Measurements from ENCODE around the gene FCHSD2. TPM values are rescaled to one million over a fixed set of nuclear protein-coding genes. Genes with fewer than 3 reads are reported as not detected.

FCHSD2 gene
- total and polyA plus RNA-seq, 2 of the 8 experiments (the other 6 are each of a cell fraction or from before 2014, with no cell fraction given), result 4.1 to 7.8 TPM

GRCh38 chr11:73017024-73017751 lies 124.9 kb downstream of the FCHSD2 start:
- no peak overlapping the region for H2BK120ac ChIP-seq (replicated peaks; ENCODE audit: low read depth, low read length)
- no peak overlapping the region for H2BK5ac ChIP-seq (ENCODE audit: low read depth, low read length)
- no peak overlapping the region for H3K4me2 ChIP-seq (ENCODE audit: insufficient read depth in 1 of 2, low read depth in 2 of 2, low read length in 2 of 2)
- no peak for DNase-seq (ENCODE audit: low read depth in 1 of 2, low spot score in 2 of 2)
- POLR2A ChIA-PET (ENCODE audit: partially characterized antibody), result no interaction called here
- no peaks in the 10 kb centered on the region for H3K79me2 ChIP-seq (ENCODE audit: control insufficient read depth in 1 of 2, insufficient read depth in 2 of 2, low read length in 2 of 2)
- H3K14ac ChIP-seq (ENCODE audit: insufficient read length), result no peak overlapping the region
- H3K79me1 ChIP-seq (ENCODE audit: low read depth, low read length), result no peaks in the 10 kb centered on the region
- H2BK12ac ChIP-seq (ENCODE audit: low read depth, low read length), result no peak overlapping the region
- no peak overlapping the region for H3K56ac ChIP-seq (replicated peaks; ENCODE audit: insufficient read length, low read depth, low read length)
- no peak overlapping the region for H3K27ac ChIP-seq (ENCODE audit: low read depth, low read length)
- H4K8ac ChIP-seq (ENCODE audit: extremely low read depth, insufficient read depth, low read length), result no peak overlapping the region
- H3K36me3 ChIP-seq (ENCODE audit: control insufficient read depth in 2 of 4, insufficient read depth in 4 of 4, low read length in 3 of 4), result no peaks in the 10 kb centered on the region
- FAIRE-seq, result no peak
- no peak overlapping the region for H3K9ac ChIP-seq (replicated peaks in 1 of 4; ENCODE audit: extremely low read depth in 1 of 4, low read depth in 3 of 4, low read length in 3 of 4)
- H3K4me3 ChIP-seq (ENCODE audit: extremely low read depth in 1 of 4, insufficient read depth in 2 of 4, low read depth in 3 of 4, low read length in 4 of 4), result no peak overlapping the region
- H2BK15ac ChIP-seq (ENCODE audit: low read length), result no peak overlapping the region
- no peak overlapping the region for H4K5ac ChIP-seq (ENCODE audit: insufficient read length, low read depth, low read length)
- H4K20me1 ChIP-seq (replicated peaks in 1 of 2; ENCODE audit: control insufficient read depth in 1 of 2, insufficient read depth in 2 of 2, low read length in 2 of 2), result peaks cover 0 to 3% of the 10 kb centered on the region in 2 experiments
- CTCF ChIA-PET (ENCODE audit: partially characterized antibody), result no interaction called here
- H2BK20ac ChIP-seq (ENCODE audit: low read length), result no peak overlapping the region
- H2AK5ac ChIP-seq (ENCODE audit: low read depth, low read length), result no peak overlapping the region
- no peak overlapping the region for H3K18ac ChIP-seq (ENCODE audit: extremely low read depth, low read length)
- H3K4me1 ChIP-seq (replicated peaks in 1 of 4; ENCODE audit: control insufficient read depth in 3 of 4, insufficient read depth in 4 of 4, low read length in 3 of 4), result peaks cover 0 to 7% (median 3%) of the 10 kb centered on the region in 4 experiments; a peak in 4 of 7 replicates
- H4K91ac ChIP-seq (replicated peaks; ENCODE audit: insufficient read length, low read length), result no peak overlapping the region
- WGBS, 2 experiments (ENCODE audit: extremely low coverage in 1 of 2, insufficient coverage in 1 of 2, insufficient read length in 1 of 2, insufficient replicate concordance in 2 of 2, low coverage in 1 of 2, low lambda C conversion rate in 2 of 2, missing lambda C conversion rate in 1 of 2), result 86% methylated on average over 8 of the region's 8 CpGs; no CpG with 5 or more reads in 1 of the 2 experiments
- no peaks in the 10 kb centered on the region; the same call in 1 of the 2 replicates for H3K23me2 ChIP-seq (ENCODE audit: low read depth, low read length)
- H3K9me3 ChIP-seq (ENCODE audit: insufficient read depth in 2 of 2, low read depth in 1 of 2, low read length in 1 of 2), result no peaks in the 10 kb centered on the region
- no peak overlapping the region for H2AFZ ChIP-seq (ENCODE audit: low read length)
- no peak overlapping the region for H3K4ac ChIP-seq (replicated peaks; ENCODE audit: insufficient read length, low read depth, low read length)
- H3K23ac ChIP-seq (ENCODE audit: insufficient read length), result no peak overlapping the region
- peaks cover 0 to 21% (median 15%) of the 10 kb centered on the region in 4 experiments; a peak in 4 of 7 replicates for H3K27me3 ChIP-seq (replicated peaks in 1 of 4; ENCODE audit: control insufficient read depth in 3 of 4, extremely low read depth in 1 of 4, insufficient read depth in 3 of 4, low read length in 3 of 4)
- TF ChIP-seq SP1 (IDR thresholded peaks at IDR 0.05; ENCODE audit: low read depth, low read length) (no peak), CHD2 (IDR thresholded peaks at IDR 0.05; ENCODE audit: low read length) (no peak), RXRA (IDR thresholded peaks at IDR 0.05; ENCODE audit: insufficient read depth, low read depth, low read length) (no peak), TAF1 (IDR thresholded peaks at IDR 0.05; ENCODE audit: low read depth, low read length) (no peak), EGR1 (IDR thresholded peaks at IDR 0.05; ENCODE audit: borderline replicate concordance, low read depth, low read length) (no peak), JUND (IDR thresholded peaks at IDR 0.05; ENCODE audit: low read length) (no peak), BCL11A (IDR thresholded peaks at IDR 0.05; ENCODE audit: low read depth in 2 of 2, low read length in 2 of 2) (no peak), KDM1A (IDR thresholded peaks at IDR 0.05; ENCODE audit: borderline replicate concordance, low read length) (no peak), SP4 (IDR thresholded peaks at IDR 0.05; ENCODE audit: low read length) (no peak), RNF2 (IDR thresholded peaks at IDR 0.05; ENCODE audit: borderline replicate concordance, low read depth, low read length, missing control alignments, poor library complexity, severe bottlenecking) (no peak), CHD1 (IDR thresholded peaks at IDR 0.05; ENCODE audit: low read depth, low read length) (no peak), BACH1 (IDR thresholded peaks at IDR 0.05; ENCODE audit: low read length) (no peak), SIRT6 (IDR thresholded peaks at IDR 0.05; ENCODE audit: low read length) (no peak), E2F6 (IDR thresholded peaks at IDR 0.05) (no peak)
